Neural progenitor cell (in vitro differentiated cells): ENCODE measurements around the gene GALNTL6. TPM values are rescaled to one million over a fixed set of nuclear protein-coding genes. Genes with fewer than 3 reads are reported as not detected.

ENCODE experiments used
- DNase-seq: peaks from one replicate; pipeline ENCODE4 v3.0.0-alpha.2; 2016; ENCODE audit warnings: low spot score
- H2AFZ ChIP-seq: fragments of 200-600 bp; sonication (generic); replicated peaks from 2 replicates; pipeline ENCODE4 v1.6.1; 2016; ENCODE audit warnings: antibody characterized with exemption
- H3F3A ChIP-seq: fragments of 200-600 bp; sonication (generic); 2 replicates; pipeline ENCODE4 v1.6.1; 2016; ENCODE audit warnings: antibody characterized with exemption, low read depth
- H3K27ac ChIP-seq: fragments of 200-600 bp; sonication (generic); 2 replicates; pipeline ENCODE4 v1.5.1; 2016; ENCODE audit warnings: mild to moderate bottlenecking
- H3K27me3 ChIP-seq: fragments of 200-600 bp; sonication (generic); 2 replicates; pipeline ENCODE4 v1.6.1; 2016; ENCODE audit warnings: mild to moderate bottlenecking, moderate library complexity
- H3K36me3 ChIP-seq: fragments of 200-600 bp; sonication (generic); 2 replicates; pipeline ENCODE4 v1.5.1; 2016
- H3K4me1 ChIP-seq: fragments of 200-600 bp; sonication (generic); 2 replicates; pipeline ENCODE4 v1.6.1; 2016; ENCODE audit warnings: mixed run types
- H3K4me2 ChIP-seq: fragments of 200-600 bp; sonication (generic); 2 replicates; pipeline ENCODE4 v1.6.1; 2016
- H3K4me3 ChIP-seq: fragments of 200-600 bp; sonication (generic); 2 replicates; pipeline ENCODE4 v1.5.1; 2016
- H3K79me2 ChIP-seq: fragments of 200-600 bp; sonication (generic); 2 replicates; pipeline ENCODE4 v1.6.1; 2016; ENCODE audit warnings: low read depth
- H3K9ac ChIP-seq: fragments of 200-600 bp; sonication (generic); 2 replicates; pipeline ENCODE4 v1.6.1; 2016
- H3K9me3 ChIP-seq: fragments of 200-600 bp; sonication (generic); 2 replicates; pipeline ENCODE4 v1.5.1; 2016; ENCODE audit warnings: low read depth
- H4K20me1 ChIP-seq: fragments of 200-600 bp; sonication (generic); 2 replicates; pipeline ENCODE4 v1.6.1; 2016; ENCODE audit warnings: low read depth
- H3K27ac Mint-ChIP-seq: 3 replicates; pipeline ENCODE4 v1.8.0; 2021; ENCODE audit warnings: mixed read lengths
- H3K27me3 Mint-ChIP-seq: 2 replicates; pipeline ENCODE4 v1.8.0; 2022; ENCODE audit warnings: low read depth, mild to moderate bottlenecking, inconsistent platforms, moderate library complexity, mixed read lengths; ENCODE audit not compliant: insufficient read depth
- H3K36me3 Mint-ChIP-seq: 3 replicates; pipeline ENCODE4 v1.8.0; 2021; ENCODE audit warnings: mixed read lengths
- H3K4me1 Mint-ChIP-seq: 3 replicates; pipeline ENCODE4 v1.8.0; 2021; ENCODE audit warnings: mixed read lengths
- H3K4me3 Mint-ChIP-seq: 3 replicates; pipeline ENCODE4 v1.8.0; 2021; ENCODE audit warnings: mild to moderate bottlenecking, moderate library complexity, mixed read lengths
- H3K9me3 Mint-ChIP-seq: 3 replicates; pipeline ENCODE4 v1.8.0; 2020; ENCODE audit warnings: mixed read lengths
- CTCF ChIP-seq: fragments of 200-600 bp; sonication (generic); IDR thresholded peaks from 2 replicates; pipeline ENCODE4 v1.5.1; 2017; ENCODE audit warnings: antibody characterized with exemption, mild to moderate bottlenecking
- EZH2 ChIP-seq: fragments of 200-600 bp; sonication (generic); IDR thresholded peaks from 2 replicates; pipeline ENCODE4 v1.6.1; 2017; ENCODE audit warnings: antibody characterized with exemption, mild to moderate bottlenecking, moderate library complexity
- EZH2phosphoT487 ChIP-seq: fragments of 200-600 bp; sonication (generic); IDR thresholded peaks from 2 replicates; pipeline ENCODE4 v1.6.1; 2017; ENCODE audit warnings: antibody characterized with exemption
- total RNA-seq: library from RNA; depleted of rRNA; stranded (reverse); fragments of >200 nt; gene quantifications from 2 replicates; pipeline ENCODE4 v1.2.3, GENCODE V29; 2015; ENCODE audit warnings: low replicate concordance

The GALNTL6 gene
- total RNA-seq, 1 donor from 2014 or later: 0.15 TPM

GRCh38 chr4:171880136-171880535, 66.9 kb downstream of the GALNTL6 start:
- no peak overlapping the region for H3K4me2 ChIP-seq
- H4K20me1 ChIP-seq: no peaks in the 10 kb centered on the region
- H3K4me3 ChIP-seq: no peak overlapping the region
- no peaks in the 10 kb centered on the region for H3F3A ChIP-seq
- no peaks in the 10 kb centered on the region for H3K36me3 ChIP-seq
- DNase-seq: peak; percentile 1
- H3K27me3 ChIP-seq: no peaks in the 10 kb centered on the region
- no peaks in the 10 kb centered on the region for H3K4me1 Mint-ChIP-seq
- H3K27ac ChIP-seq: no peak overlapping the region
- H3K4me1 ChIP-seq: peaks cover 18% of the 10 kb centered on the region
- H2AFZ ChIP-seq: peak overlapping the region; percentile 43
- H3K4me3 Mint-ChIP-seq: no peak overlapping the region
- H3K27ac Mint-ChIP-seq: no peak overlapping the region
- H3K36me3 Mint-ChIP-seq: no peaks in the 10 kb centered on the region
- H3K9me3 Mint-ChIP-seq: no peaks in the 10 kb centered on the region
- H3K9ac ChIP-seq: no peak overlapping the region
- no peaks in the 10 kb centered on the region for H3K79me2 ChIP-seq
- H3K9me3 ChIP-seq: no peaks in the 10 kb centered on the region
- TF ChIP-seq EZH2phosphoT487: no peak
- TF ChIP-seq EZH2: no peak
- no peak for TF ChIP-seq CTCF
- no peaks in the 10 kb centered on the region for H3K27me3 Mint-ChIP-seq

GRCh38 chr4:171889681-171890080, 76.5 kb downstream of the GALNTL6 start:
- DNase-seq: no peak
- Histone ChIP-seq H3K4me2 (no peak overlapping the region), H3K9ac (no peak overlapping the region), H3K9me3 (no peaks in the 10 kb centered on the region), H3K79me2 (no peaks in the 10 kb centered on the region), H3K4me1 (peaks cover 7% of the 10 kb centered on the region), H3K27ac (no peak overlapping the region), H3K36me3 (no peaks in the 10 kb centered on the region), H4K20me1 (no peaks in the 10 kb centered on the region), H2AFZ (no peak overlapping the region), H3F3A (no peaks in the 10 kb centered on the region), H3K4me3 (no peak overlapping the region), H3K27me3 (no peaks in the 10 kb centered on the region)
- no peak overlapping the region for H3K4me3 Mint-ChIP-seq
- H3K27ac Mint-ChIP-seq: no peak overlapping the region
- no peaks in the 10 kb centered on the region for H3K27me3 Mint-ChIP-seq
- no peaks in the 10 kb centered on the region for H3K9me3 Mint-ChIP-seq
- TF ChIP-seq CTCF (no peak), EZH2 (no peak), EZH2phosphoT487 (no peak)
- H3K36me3 Mint-ChIP-seq: no peaks in the 10 kb centered on the region
- peaks cover 3% of the 10 kb centered on the region for H3K4me1 Mint-ChIP-seq

- no peaks in the 10 kb centered on the region for H3K27me3 ChIP-seq
- H3K4me1 ChIP-seq: peaks cover 16% of the 10 kb centered on the region
- no peak for DNase-seq
- no peak overlapping the region for H3K9ac ChIP-seq
- no peak overlapping the region for H3K4me3 ChIP-seq
- H3K79me2 ChIP-seq: no peaks in the 10 kb centered on the region
- no peak overlapping the region for H2AFZ ChIP-seq
- no peaks in the 10 kb centered on the region for H3K27me3 Mint-ChIP-seq
- no peaks in the 10 kb centered on the region for H3F3A ChIP-seq
- no peak for TF ChIP-seq EZH2phosphoT487
- no peak for TF ChIP-seq CTCF
- no peak for TF ChIP-seq EZH2
- H4K20me1 ChIP-seq: no peaks in the 10 kb centered on the region
- peaks cover 10% of the 10 kb centered on the region for H3K4me1 Mint-ChIP-seq
- H3K9me3 Mint-ChIP-seq: no peaks in the 10 kb centered on the region
- H3K4me2 ChIP-seq: no peak overlapping the region
- no peaks in the 10 kb centered on the region for H3K36me3 ChIP-seq
- no peaks in the 10 kb centered on the region for H3K9me3 ChIP-seq
- H3K36me3 Mint-ChIP-seq: no peaks in the 10 kb centered on the region
- no peak overlapping the region for H3K4me3 Mint-ChIP-seq
- H3K27ac ChIP-seq: no peak overlapping the region
- H3K27ac Mint-ChIP-seq: no peak overlapping the region
Measured at GRCh38 chr4:171891038-171891437, 77.8 kb downstream of the GALNTL6 start.
